ENCODE results near the gene ODAPH.

- TF ChIP-seq, protein P1, sequence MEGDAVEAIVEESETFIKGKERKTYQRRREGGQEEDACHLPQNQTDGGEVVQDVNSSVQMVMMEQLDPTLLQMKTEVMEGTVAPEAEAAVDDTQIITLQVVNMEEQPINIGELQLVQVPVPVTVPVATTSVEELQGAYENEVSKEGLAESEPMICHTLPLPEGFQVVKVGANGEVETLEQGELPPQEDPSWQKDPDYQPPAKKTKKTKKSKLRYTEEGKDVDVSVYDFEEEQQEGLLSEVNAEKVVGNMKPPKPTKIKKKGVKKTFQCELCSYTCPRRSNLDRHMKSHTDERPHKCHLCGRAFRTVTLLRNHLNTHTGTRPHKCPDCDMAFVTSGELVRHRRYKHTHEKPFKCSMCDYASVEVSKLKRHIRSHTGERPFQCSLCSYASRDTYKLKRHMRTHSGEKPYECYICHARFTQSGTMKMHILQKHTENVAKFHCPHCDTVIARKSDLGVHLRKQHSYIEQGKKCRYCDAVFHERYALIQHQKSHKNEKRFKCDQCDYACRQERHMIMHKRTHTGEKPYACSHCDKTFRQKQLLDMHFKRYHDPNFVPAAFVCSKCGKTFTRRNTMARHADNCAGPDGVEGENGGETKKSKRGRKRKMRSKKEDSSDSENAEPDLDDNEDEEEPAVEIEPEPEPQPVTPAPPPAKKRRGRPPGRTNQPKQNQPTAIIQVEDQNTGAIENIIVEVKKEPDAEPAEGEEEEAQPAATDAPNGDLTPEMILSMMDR (conservative IDR thresholded peaks at IDR 0.05 in 1 of 2, IDR thresholded peaks at IDR 0.05 in 1 of 2; ENCODE audit: low read depth in 1 of 2, low read length in 2 of 2) = no peak
- TF ChIP-seq EZH2 (IDR thresholded peaks at IDR 0.05; ENCODE audit: low read length, missing control alignments) = no peak
Measured at GRCh38 chr4:75552452-75552851, 3.4 kb upstream of the ODAPH start.
